Osteocyte (in vitro differentiated cells): ENCODE results near the gene THNSL1. TPM values are rescaled to one million over a fixed set of nuclear protein-coding genes. Genes with fewer than 3 reads are reported as not detected.
A peak's percentile ranks its signal among the peaks of the same experiment; 100 is the strongest.
"Not testable (repeated sequence)": the region's sequence is repeated elsewhere in the genome, so short reads cannot be mapped to it uniquely, and the experiment has no call there.

ENCODE experiments used
- DNase-seq: peaks from one replicate; pipeline ENCODE4 v3.0.0; 2021; ENCODE audit warnings: mixed read lengths; ENCODE audit not compliant: unreplicated experiment; ENCODE audit errors: extremely low spot score
- H3K27ac Mint-ChIP-seq: one replicate; pipeline ENCODE4 v1.8.0; 2021; ENCODE audit warnings: mild to moderate bottlenecking, mixed read lengths; ENCODE audit not compliant: unreplicated experiment
- H3K27me3 Mint-ChIP-seq: one replicate; pipeline ENCODE4 v1.8.0; 2021; ENCODE audit warnings: mixed read lengths; ENCODE audit not compliant: unreplicated experiment
- H3K36me3 Mint-ChIP-seq: one replicate; pipeline ENCODE4 v1.8.0; 2021; ENCODE audit warnings: mixed read lengths; ENCODE audit not compliant: unreplicated experiment
- H3K4me1 Mint-ChIP-seq: one replicate; pipeline ENCODE4 v1.8.0; 2021; ENCODE audit warnings: mixed read lengths; ENCODE audit not compliant: unreplicated experiment
- H3K4me3 Mint-ChIP-seq: one replicate; pipeline ENCODE4 v1.8.0; 2021; ENCODE audit warnings: mild to moderate bottlenecking, moderate library complexity, mixed read lengths; ENCODE audit not compliant: unreplicated experiment
- H3K9me3 Mint-ChIP-seq: one replicate; pipeline ENCODE4 v1.8.0; 2021; ENCODE audit warnings: mixed read lengths; ENCODE audit not compliant: unreplicated experiment
- total RNA-seq: library from RNA; stranded (reverse); gene quantifications from 2 replicates; pipeline ENCODE4 v1.2.1, GENCODE V29; 2021
- TF ChIP-seq, protein P1 (sequence below): fragments of 200-600 bp; sonication (generic); IDR thresholded peaks from 2 replicates; pipeline ENCODE4 v1.5.0; 2021; ENCODE audit warnings: antibody characterized with exemption, mild to moderate bottlenecking, moderate library complexity

The THNSL1 gene
- total RNA-seq, 1 donor from 2014 or later = 5.0 TPM

DNA sequence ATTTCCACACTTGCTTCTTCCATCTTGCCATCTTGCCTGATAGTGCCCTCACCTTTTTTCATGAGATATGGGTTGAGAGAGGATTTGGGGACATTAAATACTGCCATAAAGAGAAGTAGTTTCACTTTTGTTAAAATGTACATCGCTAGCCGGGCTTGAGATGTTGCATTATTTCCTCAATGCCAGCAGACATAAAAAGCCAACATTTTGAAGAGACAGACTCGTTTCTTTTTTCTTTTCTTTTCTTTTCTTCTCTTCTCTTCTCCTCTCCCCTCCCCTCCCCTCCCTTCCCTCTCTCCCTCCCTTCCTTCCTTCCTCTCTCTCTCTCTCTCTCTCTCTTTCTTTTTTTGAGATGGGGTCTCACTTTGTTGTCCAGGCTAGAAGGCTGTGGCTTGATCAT lies 18.4 kb upstream of the THNSL1 start:
- no peaks in the 10 kb centered on the region for H3K4me1 Mint-ChIP-seq
- peaks cover 28% of the 10 kb centered on the region for H3K27me3 Mint-ChIP-seq

DNA sequence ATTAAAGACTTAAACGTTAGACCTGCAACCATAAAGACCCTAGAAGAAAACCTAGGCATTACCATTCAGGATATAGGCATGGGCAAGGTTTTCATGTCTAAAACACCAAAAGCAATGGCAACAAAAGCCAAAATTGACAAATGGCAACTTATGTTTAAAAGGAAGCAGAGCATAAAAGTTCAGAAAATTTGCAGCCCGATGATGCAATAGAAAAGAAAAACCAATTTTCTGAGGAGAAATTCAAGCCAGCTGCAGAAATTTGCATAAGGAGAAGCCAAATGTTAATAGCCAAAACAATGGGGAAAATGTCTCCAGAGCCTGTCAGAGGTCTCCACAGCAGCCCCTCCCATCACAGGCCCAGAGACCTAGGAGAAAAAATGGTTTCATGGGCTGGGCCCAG lies 4.8 kb upstream of the THNSL1 start:
- H3K27ac Mint-ChIP-seq, H3K27me3 Mint-ChIP-seq, H3K4me3 Mint-ChIP-seq, DNase-seq, H3K36me3 Mint-ChIP-seq, H3K9me3 Mint-ChIP-seq, H3K4me1 Mint-ChIP-seq: not testable (repeated sequence)

More for the DNA sequence above, 18.4 kb upstream of the THNSL1 start:
- peaks cover 19% of the 10 kb centered on the region for H3K36me3 Mint-ChIP-seq
- TF ChIP-seq, protein P1, sequence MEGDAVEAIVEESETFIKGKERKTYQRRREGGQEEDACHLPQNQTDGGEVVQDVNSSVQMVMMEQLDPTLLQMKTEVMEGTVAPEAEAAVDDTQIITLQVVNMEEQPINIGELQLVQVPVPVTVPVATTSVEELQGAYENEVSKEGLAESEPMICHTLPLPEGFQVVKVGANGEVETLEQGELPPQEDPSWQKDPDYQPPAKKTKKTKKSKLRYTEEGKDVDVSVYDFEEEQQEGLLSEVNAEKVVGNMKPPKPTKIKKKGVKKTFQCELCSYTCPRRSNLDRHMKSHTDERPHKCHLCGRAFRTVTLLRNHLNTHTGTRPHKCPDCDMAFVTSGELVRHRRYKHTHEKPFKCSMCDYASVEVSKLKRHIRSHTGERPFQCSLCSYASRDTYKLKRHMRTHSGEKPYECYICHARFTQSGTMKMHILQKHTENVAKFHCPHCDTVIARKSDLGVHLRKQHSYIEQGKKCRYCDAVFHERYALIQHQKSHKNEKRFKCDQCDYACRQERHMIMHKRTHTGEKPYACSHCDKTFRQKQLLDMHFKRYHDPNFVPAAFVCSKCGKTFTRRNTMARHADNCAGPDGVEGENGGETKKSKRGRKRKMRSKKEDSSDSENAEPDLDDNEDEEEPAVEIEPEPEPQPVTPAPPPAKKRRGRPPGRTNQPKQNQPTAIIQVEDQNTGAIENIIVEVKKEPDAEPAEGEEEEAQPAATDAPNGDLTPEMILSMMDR = no peak
- H3K9me3 Mint-ChIP-seq = peaks cover 27% of the 10 kb centered on the region
- no peak overlapping the region for H3K4me3 Mint-ChIP-seq
- no peak overlapping the region for H3K27ac Mint-ChIP-seq
- DNase-seq = no peak

DNA sequence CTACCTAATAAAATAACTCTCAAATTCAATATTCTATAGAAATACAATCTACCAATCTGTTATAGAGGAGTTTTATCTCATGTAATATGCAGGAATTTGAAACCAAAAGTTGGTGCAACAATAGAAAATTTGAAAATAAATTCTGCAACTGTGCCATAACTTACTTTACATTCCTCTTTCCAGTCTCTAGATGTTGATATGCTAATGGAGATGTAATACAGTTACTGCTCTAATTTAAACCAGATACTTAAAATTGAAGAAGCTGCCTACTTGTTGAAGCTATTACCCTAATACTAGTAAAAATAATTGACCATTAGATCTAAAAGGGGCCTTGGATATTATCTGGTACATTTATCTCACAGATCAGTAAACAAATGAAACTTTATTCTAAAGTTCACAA lies 1.8 kb upstream of the THNSL1 start:
- TF ChIP-seq, protein P1 = no peak
- peaks cover 17% of the 10 kb centered on the region for H3K4me1 Mint-ChIP-seq
- H3K4me3 Mint-ChIP-seq = no peak overlapping the region
- H3K27ac Mint-ChIP-seq = no peak overlapping the region
- no peaks in the 10 kb centered on the region for H3K9me3 Mint-ChIP-seq
- no peak for DNase-seq
- H3K27me3 Mint-ChIP-seq = no peaks in the 10 kb centered on the region
- H3K36me3 Mint-ChIP-seq = no peaks in the 10 kb centered on the region

DNA sequence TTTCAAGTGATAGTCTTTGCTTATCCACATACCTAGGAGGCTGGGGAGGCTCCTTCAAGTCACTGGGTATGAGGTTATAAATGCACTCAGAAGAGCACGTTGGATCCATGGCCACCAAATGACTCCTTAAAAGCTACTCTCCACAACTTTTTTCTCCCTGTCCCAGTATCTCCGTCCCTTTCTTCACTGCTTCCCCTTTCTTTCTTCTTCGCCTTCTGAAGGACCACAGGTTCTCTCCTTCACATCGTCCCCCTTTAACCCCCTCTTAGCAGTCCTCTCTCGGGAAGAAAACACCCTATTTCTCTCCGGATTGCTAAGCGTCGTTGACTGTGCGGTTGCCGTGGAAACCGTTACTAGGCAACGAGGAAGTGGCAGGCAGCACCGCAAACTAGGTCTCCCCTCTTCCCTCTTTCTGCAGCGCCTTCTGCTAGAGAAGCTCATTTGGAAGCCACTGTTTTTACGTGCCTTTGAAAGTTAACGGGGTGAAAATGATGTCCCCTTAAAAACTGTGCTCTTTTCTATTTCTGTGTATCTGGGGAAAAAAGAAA lies 510 bp upstream of the THNSL1 start, which contains the start of gene ENKUR:
TSS of gene ENKUR (minus strand) at position 331 of the 548 bp plus-strand sequence. CDS start at position 109, 222 bp downstream.
- Mint-ChIP-seq H3K4me3 (peak within 1 kb of the TSS; percentile 89), H3K27me3 (no peaks in the 10 kb centered on the region), H3K4me1 (peaks cover 17% of the 10 kb centered on the region), H3K9me3 (no peaks in the 10 kb centered on the region), H3K36me3 (no peaks in the 10 kb centered on the region), H3K27ac (peak within 1 kb of the TSS; percentile 97)
- TF ChIP-seq, protein P1 = no peak
- peak; percentile 94 for DNase-seq

DNA sequence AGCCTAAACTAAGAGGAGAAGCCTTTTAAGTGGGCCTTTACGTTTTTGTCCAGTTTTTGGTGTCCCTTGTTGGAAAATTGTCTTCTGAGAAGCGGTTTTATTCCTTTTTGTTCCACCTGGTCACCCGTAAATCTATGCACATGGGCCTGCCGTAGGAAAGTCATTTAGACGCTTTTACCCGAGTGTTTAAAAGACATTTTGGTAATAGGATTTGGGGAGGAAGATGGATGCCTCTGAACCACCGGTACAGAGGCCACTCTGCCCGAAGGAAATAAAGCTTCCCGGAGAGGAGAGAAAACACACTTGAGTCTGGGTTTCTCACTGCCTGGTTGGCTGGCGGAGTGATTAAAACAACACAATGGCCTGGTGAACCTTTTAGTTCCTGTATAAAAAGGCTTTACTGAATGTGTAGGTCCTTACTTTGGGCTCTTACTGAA lies 760 bp downstream of the THNSL1 start:
- Mint-ChIP-seq H3K27me3 (no peaks in the 10 kb centered on the region), H3K36me3 (no peaks in the 10 kb centered on the region), H3K4me1 (peaks cover 30% of the 10 kb centered on the region), H3K4me3 (peak overlapping the region; percentile 89), H3K9me3 (no peaks in the 10 kb centered on the region), H3K27ac (peak overlapping the region; percentile 97)
- DNase-seq = no peak
- TF ChIP-seq, protein P1 = no peak
